T47D (cell line): ENCODE results near the gene ZBTB7B.
A peak's percentile ranks its signal among the peaks of the same experiment; 100 is the strongest.

ENCODE experiments used
- DNase-seq, 2 experiments: peaks; one replicate each; pipeline versions ENCODE4 v3.0.0 to v3.0.0-alpha.2; 2011 to 2012; ENCODE audit warnings: low read depth in 1 of 2, low spot score in 1 of 2
- JUND ChIP-seq: IDR thresholded peaks from 2 replicates; pipeline ENCODE4 v1.6.1; 2012; ENCODE audit warnings: low read depth
- in situ Hi-C: cut with HindIII; loops from 2 replicates; pipeline ENCODE4 v1.10.0; 2016; ENCODE audit warnings: low sequenced_read_pairs, low pct_unique_long_range_greater_than_20kb

Gene ZBTB7B

GRCh38 chr1:155002464-155003226, at the start of gene ZBTB7B:
ZBTB7B (plus strand) TSS chr1:155002802; CDS start chr1:155014661, 11,859 bp downstream.
- in situ Hi-C loops: no loop called here
- DNase-seq: peak in 1 of 2 experiments; percentile 73
- no peak for TF ChIP-seq JUND

GRCh38 chr1:154953611-154954038, 49.0 kb upstream of the ZBTB7B start:
- TF ChIP-seq JUND: no peak
- no peak for DNase-seq
- in situ Hi-C loops: no loop called here

- no peak for DNase-seq
- in situ Hi-C loops: no loop called here
- no peak for TF ChIP-seq JUND
Measured at GRCh38 chr1:154954541-154954940, 48.1 kb upstream of the ZBTB7B start.

GRCh38 chr1:154955039-154955717, 47.4 kb upstream of the ZBTB7B start:
- DNase-seq: no peak
- in situ Hi-C loops: no loop called here
- no peak for TF ChIP-seq JUND

- TF ChIP-seq JUND: no peak
- DNase-seq: peak; percentile 96 to 98
- in situ Hi-C loops: no loop called here
Measured at GRCh38 chr1:154955718-154956543, 46.7 kb upstream of the ZBTB7B start, which contains the start of gene PBXIP1. PBXIP1 (minus strand) TSS chr1:154956099; CDS start chr1:154953721, 2,378 bp downstream.

- in situ Hi-C loops: no loop called here
- DNase-seq: no peak
- TF ChIP-seq JUND: no peak
Measured at GRCh38 chr1:154956544-154956941, 46.1 kb upstream of the ZBTB7B start.

- no peak for TF ChIP-seq JUND
- in situ Hi-C loops: no loop called here
- DNase-seq: no peak
Measured at GRCh38 chr1:154957091-154957657, 45.4 kb upstream of the ZBTB7B start.

- no peak for DNase-seq
- in situ Hi-C loops: no loop called here
- no peak for TF ChIP-seq JUND
Measured at GRCh38 chr1:154958036-154958435, 44.6 kb upstream of the ZBTB7B start.

GRCh38 chr1:154958681-154959425, 43.7 kb upstream of the ZBTB7B start:
- DNase-seq: no peak
- in situ Hi-C loops: no loop called here
- TF ChIP-seq JUND: no peak

GRCh38 chr1:154959426-154959780, 43.2 kb upstream of the ZBTB7B start:
- in situ Hi-C loops: no loop called here
- no peak for DNase-seq
- no peak for TF ChIP-seq JUND

- DNase-seq: no peak
- in situ Hi-C loops: no loop called here
- no peak for TF ChIP-seq JUND
Measured at GRCh38 chr1:154960446-154961136, 42.0 kb upstream of the ZBTB7B start.
